Measurements from ENCODE around the gene TMEM255A.

GRCh38 chrX:120304256-120304655, 7.0 kb downstream of the TMEM255A start:
- TF ChIP-seq CTCF (conservative IDR thresholded peaks at IDR 0.05 in 1 of 2, IDR thresholded peaks at IDR 0.05 in 1 of 2; ENCODE audit: extremely low read depth in 1 of 2, insufficient read depth in 1 of 2, low read depth in 1 of 2, low read length in 2 of 2): no peak
- no peak for TF ChIP-seq EZH2 (IDR thresholded peaks at IDR 0.05; ENCODE audit: borderline replicate concordance, low read length)
